Fibroblast of peridontal ligament (primary cell): Measurements from ENCODE around the gene CACNA1I.

Experiments
- DNase-seq: peaks from one replicate; pipeline ENCODE4 v3.0.0-alpha.2; 2010; ENCODE audit errors: extremely low read depth

CACNA1I gene

GRCh38 chr22:39568278-39568981 lies 2.1 kb upstream of the CACNA1I start:
- DNase-seq: no peak

GRCh38 chr22:39569066-39569465 lies 1.5 kb upstream of the CACNA1I start:
- DNase-seq: no peak

GRCh38 chr22:39570226-39570625 lies 327 bp upstream of the CACNA1I start:
- no peak for DNase-seq

DNA sequence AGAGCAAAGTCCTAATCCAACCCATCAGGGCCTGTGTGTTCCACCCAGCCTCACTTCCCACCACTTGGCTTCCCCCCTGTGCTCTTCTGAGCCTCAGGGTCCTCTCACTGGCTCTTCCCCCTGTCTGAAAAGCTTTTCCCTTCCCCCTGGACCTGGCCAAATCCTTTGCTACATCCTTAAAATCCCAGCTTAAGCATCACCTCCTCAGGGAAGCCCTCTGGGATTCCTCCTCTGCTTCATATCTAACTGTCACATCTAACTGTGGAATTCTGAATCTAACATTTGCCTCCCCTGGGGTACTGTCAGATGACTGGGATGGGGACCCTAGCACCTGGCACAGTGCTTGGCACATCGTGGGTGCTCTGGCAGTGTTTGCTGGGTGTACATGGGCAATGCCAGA lies 985 bp downstream of the CACNA1I start:
- DNase-seq: no peak

- DNase-seq: peak; percentile 54
Measured at GRCh38 chr22:39574779-39575551, 4.4 kb downstream of the CACNA1I start.

- no peak for DNase-seq
Measured at GRCh38 chr22:39575552-39575825, 4.9 kb downstream of the CACNA1I start.

DNA sequence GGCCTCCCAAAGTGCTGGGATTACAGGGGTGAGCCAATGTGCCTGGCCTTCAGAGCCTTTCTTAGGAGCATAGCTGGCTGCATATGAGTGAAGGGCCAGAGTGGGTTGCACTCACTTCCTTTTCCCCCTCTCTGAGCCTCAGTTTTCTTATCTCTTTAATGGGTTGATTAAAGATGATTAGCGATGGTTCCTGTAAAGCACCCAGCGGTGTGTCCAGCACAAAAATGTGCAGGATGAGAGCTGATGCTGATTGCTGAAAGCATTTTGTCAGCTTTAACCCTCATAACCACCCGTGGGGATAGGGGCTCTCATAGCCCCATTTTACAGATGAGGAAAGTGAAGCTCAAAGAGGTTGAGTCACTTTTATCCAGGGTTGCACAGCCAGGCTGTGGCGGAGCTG lies 5.5 kb downstream of the CACNA1I start:
- no peak for DNase-seq

DNA sequence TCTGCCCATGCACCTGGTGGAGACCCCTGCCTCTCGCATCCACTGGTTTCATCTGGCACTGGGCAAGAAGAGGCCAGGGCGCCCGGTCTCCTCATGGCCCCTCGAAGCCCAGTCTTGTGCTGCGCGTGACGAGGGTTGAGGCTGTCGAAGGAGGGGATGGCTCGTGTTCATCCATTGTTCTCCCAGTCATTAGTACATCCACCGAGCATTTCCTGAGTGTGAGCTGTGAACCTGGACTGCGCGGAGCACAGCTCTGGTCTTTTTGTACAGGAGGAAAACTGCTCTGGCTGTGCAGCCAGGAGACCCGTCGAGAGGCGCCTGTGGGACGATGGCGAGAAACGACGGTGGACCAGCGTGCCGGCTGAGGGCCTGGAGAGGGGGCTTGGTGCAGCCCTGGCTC lies 6.8 kb downstream of the CACNA1I start:
- no peak for DNase-seq

- no peak for DNase-seq
Measured at GRCh38 chr22:39577900-39578299, 7.3 kb downstream of the CACNA1I start.

DNA sequence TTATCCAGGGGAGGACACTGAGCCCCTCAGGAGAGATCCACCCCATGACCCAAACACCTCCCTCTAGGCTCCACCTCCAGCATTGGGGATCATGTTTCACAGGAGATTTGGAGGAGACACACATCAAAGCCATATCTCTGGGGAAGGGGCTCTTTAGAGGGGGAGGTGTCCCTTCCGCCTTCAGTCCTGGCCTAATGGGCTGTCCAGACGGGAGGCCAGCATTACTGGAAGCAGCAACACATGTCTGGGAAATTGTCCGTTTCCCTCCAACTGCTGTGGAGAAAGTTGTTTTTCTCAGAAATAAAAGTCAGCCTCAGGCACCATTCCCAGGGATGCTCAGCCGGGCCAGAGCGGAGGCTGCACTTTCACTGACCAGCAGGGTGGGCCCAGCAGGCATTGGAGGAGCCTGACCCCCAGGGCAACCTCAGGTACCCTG lies 9.5 kb downstream of the CACNA1I start:
- no peak for DNase-seq

GRCh38 chr22:39580795-39581194 lies 10.2 kb downstream of the CACNA1I start:
- no peak for DNase-seq

DNA sequence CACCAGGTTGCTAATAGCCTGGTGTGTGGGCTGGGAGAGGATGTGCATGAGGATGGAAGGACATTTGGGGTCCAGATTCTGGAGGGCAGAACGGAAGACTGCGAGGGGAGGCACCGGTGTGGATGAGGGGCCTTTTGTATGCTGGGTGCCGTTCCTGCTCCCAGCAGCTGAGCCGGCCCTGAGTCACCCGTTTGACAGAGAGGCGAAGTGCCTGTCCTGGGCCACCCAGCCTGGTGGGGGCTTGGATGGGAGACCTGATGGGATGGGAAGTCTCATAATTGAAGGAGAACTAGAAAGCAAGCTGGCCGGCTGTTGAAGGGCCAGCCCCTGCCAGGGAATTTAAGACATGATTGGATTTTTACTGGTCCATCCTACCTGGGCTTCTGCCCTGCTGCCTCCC lies 10.8 kb downstream of the CACNA1I start:
- no peak for DNase-seq

DNA sequence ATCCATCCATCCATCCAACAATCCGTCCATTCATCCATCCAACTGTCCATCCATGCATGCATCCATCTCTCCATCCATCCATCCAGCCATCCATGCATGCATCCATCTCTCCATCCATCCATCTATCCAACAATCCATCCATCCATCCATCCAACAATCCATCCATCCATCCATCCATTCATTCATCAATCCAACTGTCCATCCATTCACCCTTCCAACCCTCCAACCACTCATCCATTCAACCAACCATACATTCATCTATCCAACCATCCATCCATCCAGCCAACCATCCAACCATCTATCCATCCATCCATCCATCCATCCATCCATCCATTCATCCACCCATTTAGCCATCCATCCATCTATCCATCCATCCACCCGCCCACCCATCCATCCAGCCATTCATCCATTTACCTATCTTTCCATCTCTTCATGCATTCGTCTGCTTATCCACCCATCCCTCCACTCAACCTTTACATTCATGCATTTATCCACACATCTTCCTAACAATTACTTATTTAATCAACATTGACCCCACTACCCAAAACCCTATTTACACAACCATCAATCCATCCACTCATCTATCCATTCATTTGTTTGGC lies 12.6 kb downstream of the CACNA1I start:
- DNase-seq: no peak

GRCh38 chr22:39589875-39590274 lies 19.3 kb downstream of the CACNA1I start:
- DNase-seq: no peak

GRCh38 chr22:39592081-39593065 lies 21.8 kb downstream of the CACNA1I start:
- peak; percentile 51 for DNase-seq

- DNase-seq: no peak
Measured at GRCh38 chr22:39593066-39593930, 22.7 kb downstream of the CACNA1I start.

DNA sequence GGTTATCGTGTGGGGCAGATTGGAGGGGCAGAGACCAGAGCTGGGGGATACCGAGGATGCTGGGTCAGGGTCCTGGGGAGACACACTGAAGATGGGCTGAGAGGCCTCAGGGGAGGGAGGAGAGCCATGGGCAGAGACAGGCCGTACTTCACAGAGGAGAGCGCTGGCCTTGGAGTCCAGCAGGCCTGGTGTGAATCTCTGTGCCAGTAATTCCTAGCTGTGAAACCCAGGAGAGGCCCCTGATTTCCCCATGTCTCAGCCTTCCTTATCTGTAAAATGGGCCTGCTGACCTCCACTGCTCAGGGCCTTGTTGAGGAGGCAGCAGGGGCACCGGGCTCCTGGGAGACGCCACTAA lies 23.4 kb downstream of the CACNA1I start:
- no peak for DNase-seq

GRCh38 chr22:39594411-39594810 lies 23.9 kb downstream of the CACNA1I start:
- no peak for DNase-seq

GRCh38 chr22:39595622-39596172 lies 25.1 kb downstream of the CACNA1I start:
- no peak for DNase-seq

DNA sequence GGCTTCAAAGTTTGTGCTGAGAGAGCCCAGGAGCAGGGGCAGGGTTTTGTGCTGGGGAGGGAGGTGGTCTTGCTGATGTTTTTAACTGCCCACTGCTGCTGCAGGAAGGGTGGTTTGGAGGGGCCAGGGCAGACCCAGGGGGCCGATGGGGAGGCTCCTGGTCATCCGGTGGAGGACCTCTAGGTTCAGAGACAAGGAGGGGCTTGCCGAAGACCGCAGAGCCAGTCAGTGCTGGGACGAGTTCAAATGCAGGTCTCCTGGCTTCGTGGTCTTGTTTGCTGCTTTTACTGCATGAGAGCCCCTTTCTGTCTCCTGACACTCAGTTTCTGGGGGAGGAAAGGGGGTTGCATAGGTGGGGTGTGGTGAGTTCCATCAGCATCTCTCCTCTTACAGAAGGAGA lies 26.0 kb downstream of the CACNA1I start:
- no peak for DNase-seq
